Thyroid gland (tissue), 4 donors: ENCODE results near the gene QKI.

ENCODE experiments used
- POLR2A ChIP-seq, 2 donors: fragments of 450-650 bp; IDR thresholded peaks; one replicate each; pipeline ENCODE4 v1.6.1; 2017; ENCODE audit warnings: antibody characterized with exemption in 2 of 2, mild to moderate bottlenecking in 2 of 2, moderate library complexity in 1 of 2
- TF ChIP-seq, protein P1 (sequence below), 6 experiments: fragments of 200-600 bp in 3 of 6; fragments of 450-650 bp in 3 of 6; sonication (generic) in 3 of 6; IDR thresholded peaks; one replicate each; pipeline ENCODE4 v1.5.1; 2016 to 2019; ENCODE audit warnings: antibody characterized with exemption in 6 of 6, mild to moderate bottlenecking in 2 of 6, inconsistent platforms in 1 of 6, moderate library complexity in 1 of 6

DNA sequence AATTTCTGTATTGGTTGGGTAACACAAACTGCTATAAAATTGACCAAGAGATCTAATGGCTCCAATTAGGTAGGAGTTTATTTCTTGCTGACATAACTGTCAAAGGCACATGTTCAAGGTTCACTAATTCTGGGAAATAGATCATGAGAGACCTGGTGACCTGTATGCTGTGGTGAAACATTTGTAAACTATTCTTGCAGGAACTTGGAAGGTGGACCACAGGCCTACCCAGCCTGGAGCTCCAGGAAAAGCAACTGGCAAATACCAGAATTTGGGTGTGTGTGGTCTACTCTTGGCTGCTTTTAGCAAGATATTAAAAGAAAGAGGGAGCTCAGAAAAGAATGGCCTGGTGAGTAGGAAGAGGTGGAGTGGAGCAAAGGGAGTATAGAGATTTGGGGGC is 184.6 kb downstream of the QKI start:
- TF ChIP-seq, protein P1, sequence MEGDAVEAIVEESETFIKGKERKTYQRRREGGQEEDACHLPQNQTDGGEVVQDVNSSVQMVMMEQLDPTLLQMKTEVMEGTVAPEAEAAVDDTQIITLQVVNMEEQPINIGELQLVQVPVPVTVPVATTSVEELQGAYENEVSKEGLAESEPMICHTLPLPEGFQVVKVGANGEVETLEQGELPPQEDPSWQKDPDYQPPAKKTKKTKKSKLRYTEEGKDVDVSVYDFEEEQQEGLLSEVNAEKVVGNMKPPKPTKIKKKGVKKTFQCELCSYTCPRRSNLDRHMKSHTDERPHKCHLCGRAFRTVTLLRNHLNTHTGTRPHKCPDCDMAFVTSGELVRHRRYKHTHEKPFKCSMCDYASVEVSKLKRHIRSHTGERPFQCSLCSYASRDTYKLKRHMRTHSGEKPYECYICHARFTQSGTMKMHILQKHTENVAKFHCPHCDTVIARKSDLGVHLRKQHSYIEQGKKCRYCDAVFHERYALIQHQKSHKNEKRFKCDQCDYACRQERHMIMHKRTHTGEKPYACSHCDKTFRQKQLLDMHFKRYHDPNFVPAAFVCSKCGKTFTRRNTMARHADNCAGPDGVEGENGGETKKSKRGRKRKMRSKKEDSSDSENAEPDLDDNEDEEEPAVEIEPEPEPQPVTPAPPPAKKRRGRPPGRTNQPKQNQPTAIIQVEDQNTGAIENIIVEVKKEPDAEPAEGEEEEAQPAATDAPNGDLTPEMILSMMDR (IDR thresholded peaks at IDR 0.05) = no peak
- TF ChIP-seq POLR2A (IDR thresholded peaks at IDR 0.05) = no peak
